Neuron (in vitro differentiated cells): ENCODE measurements around the gene FBXL14.
A peak's percentile ranks its signal among the peaks of the same experiment; 100 is the strongest.

Experiments used
- H2AFZ ChIP-seq: one replicate; pipeline ENCODE4 v1.6.1; 2013; ENCODE audit warnings: low read depth, mild to moderate bottlenecking, inconsistent platforms, low read length, moderate library complexity
- H3K27me3 ChIP-seq: one replicate; pipeline ENCODE4 v1.6.1; 2013; ENCODE audit warnings: low read length; ENCODE audit not compliant: insufficient read depth
- H3K36me3 ChIP-seq: one replicate; pipeline ENCODE4 v1.6.1; 2013; ENCODE audit warnings: low read length; ENCODE audit not compliant: insufficient read depth
- H3K4me1 ChIP-seq: one replicate; pipeline ENCODE4 v1.6.1; 2013; ENCODE audit warnings: low read length; ENCODE audit not compliant: insufficient read depth
- H3K4me3 ChIP-seq: 2 replicates; pipeline ENCODE4 v1.5.1; 2013; ENCODE audit warnings: mild to moderate bottlenecking, low read length, moderate library complexity
- H3K9me3 ChIP-seq: one replicate; pipeline ENCODE4 v1.6.1; 2013; ENCODE audit warnings: low read length

The FBXL14 gene, protein sequence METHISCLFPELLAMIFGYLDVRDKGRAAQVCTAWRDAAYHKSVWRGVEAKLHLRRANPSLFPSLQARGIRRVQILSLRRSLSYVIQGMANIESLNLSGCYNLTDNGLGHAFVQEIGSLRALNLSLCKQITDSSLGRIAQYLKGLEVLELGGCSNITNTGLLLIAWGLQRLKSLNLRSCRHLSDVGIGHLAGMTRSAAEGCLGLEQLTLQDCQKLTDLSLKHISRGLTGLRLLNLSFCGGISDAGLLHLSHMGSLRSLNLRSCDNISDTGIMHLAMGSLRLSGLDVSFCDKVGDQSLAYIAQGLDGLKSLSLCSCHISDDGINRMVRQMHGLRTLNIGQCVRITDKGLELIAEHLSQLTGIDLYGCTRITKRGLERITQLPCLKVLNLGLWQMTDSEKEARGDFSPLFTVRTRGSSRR

GRCh38 chr12:1594261-1595025, at the start of gene FBXL14:
Gene FBXL14, minus strand, starts transcription at chr12:1594581. Its CDS starts 515 bp downstream, at chr12:1594066.
- Histone ChIP-seq H3K4me1 (peaks cover 50% of the 10 kb centered on the region), H3K36me3 (no peaks in the 10 kb centered on the region), H3K4me3 (peak within 1 kb of the TSS; percentile 80), H3K9me3 (no peaks in the 10 kb centered on the region), H3K27me3 (no peaks in the 10 kb centered on the region), H2AFZ (peak within 1 kb of the TSS; percentile 39)

DNA sequence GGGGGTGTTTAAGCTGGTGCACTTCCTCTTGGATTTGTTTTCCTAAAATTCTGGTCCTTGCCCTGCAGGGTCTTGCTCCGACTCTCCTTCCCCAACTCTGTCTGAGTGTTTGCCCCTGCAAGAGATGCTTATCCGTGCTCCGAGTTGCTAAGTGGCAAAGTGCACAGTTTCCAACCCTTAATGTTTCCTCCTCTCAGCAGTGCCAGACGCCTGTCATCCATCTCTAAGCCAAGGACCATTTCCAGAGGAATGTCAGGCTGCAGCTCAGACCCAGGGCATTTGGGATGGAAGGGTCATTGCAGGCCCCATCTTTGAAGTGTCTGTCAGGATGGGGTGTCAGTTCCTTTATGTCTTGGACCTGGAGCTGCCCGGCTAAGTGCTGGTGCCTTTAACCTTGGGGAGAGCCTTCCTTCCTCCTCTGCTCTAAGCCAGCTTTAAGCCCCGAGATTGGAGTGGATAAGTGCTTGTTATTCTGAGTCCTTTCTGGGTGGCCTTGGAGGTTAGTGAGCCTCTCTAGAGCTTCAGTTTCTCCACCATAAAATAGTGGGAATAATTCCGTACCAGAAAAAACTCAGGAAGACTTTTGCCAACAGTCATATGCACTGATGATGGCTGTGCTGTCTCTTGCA, 49.6 kb upstream of the FBXL14 start:
- no peak overlapping the region for H3K4me3 ChIP-seq
- H3K27me3 ChIP-seq: no peaks in the 10 kb centered on the region
- no peak overlapping the region for H2AFZ ChIP-seq
- H3K4me1 ChIP-seq: peaks cover 12% of the 10 kb centered on the region
- peaks cover 4% of the 10 kb centered on the region for H3K36me3 ChIP-seq
- H3K9me3 ChIP-seq: no peaks in the 10 kb centered on the region

GRCh38 chr12:1643043-1643442, 48.7 kb upstream of the FBXL14 start:
- Histone ChIP-seq H2AFZ (no peak overlapping the region), H3K4me1 (peaks cover 12% of the 10 kb centered on the region), H3K9me3 (no peaks in the 10 kb centered on the region), H3K4me3 (no peak overlapping the region), H3K27me3 (no peaks in the 10 kb centered on the region), H3K36me3 (peaks cover 4% of the 10 kb centered on the region)

- peaks cover 12% of the 10 kb centered on the region for H3K4me1 ChIP-seq
- no peaks in the 10 kb centered on the region for H3K9me3 ChIP-seq
- peaks cover 4% of the 10 kb centered on the region for H3K36me3 ChIP-seq
- H3K4me3 ChIP-seq: no peak overlapping the region
- no peaks in the 10 kb centered on the region for H3K27me3 ChIP-seq
- no peak overlapping the region for H2AFZ ChIP-seq
These were observed 48.1 kb upstream of the FBXL14 start for GRCh38 chr12:1642513-1642912.

- Histone ChIP-seq H3K9me3 (no peaks in the 10 kb centered on the region), H3K27me3 (no peaks in the 10 kb centered on the region), H3K36me3 (no peaks in the 10 kb centered on the region), H2AFZ (no peak overlapping the region), H3K4me3 (no peak overlapping the region), H3K4me1 (peaks cover 12% of the 10 kb centered on the region)
These were observed 46.2 kb upstream of the FBXL14 start for GRCh38 chr12:1640328-1641234.

GRCh38 chr12:1639538-1639937, 45.2 kb upstream of the FBXL14 start:
- Histone ChIP-seq H3K4me1 (peaks cover 7% of the 10 kb centered on the region), H2AFZ (no peak overlapping the region), H3K4me3 (no peak overlapping the region), H3K36me3 (no peaks in the 10 kb centered on the region), H3K27me3 (no peaks in the 10 kb centered on the region), H3K9me3 (no peaks in the 10 kb centered on the region)

GRCh38 chr12:1638203-1638602, 43.8 kb upstream of the FBXL14 start:
- H3K4me1 ChIP-seq: no peaks in the 10 kb centered on the region
- no peaks in the 10 kb centered on the region for H3K9me3 ChIP-seq
- no peak overlapping the region for H3K4me3 ChIP-seq
- H3K36me3 ChIP-seq: no peaks in the 10 kb centered on the region
- H3K27me3 ChIP-seq: no peaks in the 10 kb centered on the region
- H2AFZ ChIP-seq: no peak overlapping the region

- Histone ChIP-seq H3K27me3 (peaks cover 19% of the 10 kb centered on the region), H3K36me3 (no peaks in the 10 kb centered on the region), H3K9me3 (no peaks in the 10 kb centered on the region), H2AFZ (no peak overlapping the region), H3K4me1 (peaks cover 11% of the 10 kb centered on the region), H3K4me3 (no peak overlapping the region)
These were observed 41.1 kb upstream of the FBXL14 start for GRCh38 chr12:1635301-1636095.

- peaks cover 22% of the 10 kb centered on the region for H3K27me3 ChIP-seq
- no peaks in the 10 kb centered on the region for H3K9me3 ChIP-seq
- peaks cover 19% of the 10 kb centered on the region for H3K4me1 ChIP-seq
- H3K4me3 ChIP-seq: no peak overlapping the region
- no peaks in the 10 kb centered on the region for H3K36me3 ChIP-seq
- H2AFZ ChIP-seq: no peak overlapping the region
These were observed 40.3 kb upstream of the FBXL14 start for GRCh38 chr12:1634590-1635191.

DNA sequence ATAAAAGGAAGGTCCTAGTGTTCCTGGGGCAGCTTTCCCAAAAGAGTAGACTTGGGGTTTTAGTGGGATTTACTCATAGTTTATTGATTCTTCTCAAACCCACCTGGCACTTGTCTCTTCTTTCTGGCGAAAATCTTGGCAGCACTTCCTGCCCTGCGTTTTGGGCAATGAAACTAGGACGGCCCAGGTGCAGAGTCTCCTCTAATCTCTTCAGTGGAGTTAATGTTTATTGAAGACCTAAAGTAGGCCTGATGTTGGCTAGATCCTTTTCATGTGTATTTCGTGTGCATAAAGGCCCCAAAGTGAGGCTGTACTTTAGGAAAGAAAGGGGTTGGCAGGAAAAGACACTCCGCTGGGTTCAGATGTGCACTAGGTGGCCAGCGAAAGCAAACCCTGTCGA, 39.8 kb upstream of the FBXL14 start:
- no peaks in the 10 kb centered on the region for H3K36me3 ChIP-seq
- H3K4me1 ChIP-seq: peaks cover 25% of the 10 kb centered on the region
- H3K27me3 ChIP-seq: peaks cover 26% of the 10 kb centered on the region
- H3K4me3 ChIP-seq: no peak overlapping the region
- no peak overlapping the region for H2AFZ ChIP-seq
- H3K9me3 ChIP-seq: no peaks in the 10 kb centered on the region

DNA sequence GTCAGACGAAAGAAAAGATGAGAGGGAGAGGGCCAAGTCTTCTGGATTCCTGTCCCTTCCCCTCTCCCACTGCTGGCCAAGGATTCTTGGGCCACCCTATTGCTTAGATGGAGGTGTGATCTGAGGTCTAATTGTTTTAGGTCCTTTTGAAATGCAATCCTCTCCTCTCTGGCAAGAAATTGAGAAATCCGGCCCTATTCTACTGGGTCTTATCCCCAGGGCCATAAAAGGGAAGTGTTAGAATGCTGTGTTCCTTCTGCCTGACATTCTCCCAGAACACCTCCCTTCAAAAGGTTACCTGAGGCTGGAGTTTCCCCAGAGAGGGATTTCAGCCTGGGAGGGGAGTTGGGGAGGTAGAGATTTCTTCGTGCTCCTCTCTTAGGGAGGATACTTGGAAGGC, 39.1 kb upstream of the FBXL14 start:
- H3K4me3 ChIP-seq: no peak overlapping the region
- H3K4me1 ChIP-seq: peaks cover 26% of the 10 kb centered on the region
- no peaks in the 10 kb centered on the region for H3K36me3 ChIP-seq
- peaks cover 29% of the 10 kb centered on the region for H3K27me3 ChIP-seq
- no peaks in the 10 kb centered on the region for H3K9me3 ChIP-seq
- no peak overlapping the region for H2AFZ ChIP-seq
